GM18519 (cell line): Measurements from ENCODE around the gene ZIC4.

Experiments used
- ATAC-seq: cut with Tn5 transposase; IDR thresholded peaks from one replicate; pipeline ENCODE4 v1.9.1; 2021; ENCODE audit warnings: mild to moderate bottlenecking, moderate library complexity; ENCODE audit not compliant: unreplicated experiment, low FRiP score

The ZIC4 gene

GRCh38 chr3:147377412-147378367 is 28.7 kb downstream of the ZIC4 start:
- no peak for ATAC-seq

DNA sequence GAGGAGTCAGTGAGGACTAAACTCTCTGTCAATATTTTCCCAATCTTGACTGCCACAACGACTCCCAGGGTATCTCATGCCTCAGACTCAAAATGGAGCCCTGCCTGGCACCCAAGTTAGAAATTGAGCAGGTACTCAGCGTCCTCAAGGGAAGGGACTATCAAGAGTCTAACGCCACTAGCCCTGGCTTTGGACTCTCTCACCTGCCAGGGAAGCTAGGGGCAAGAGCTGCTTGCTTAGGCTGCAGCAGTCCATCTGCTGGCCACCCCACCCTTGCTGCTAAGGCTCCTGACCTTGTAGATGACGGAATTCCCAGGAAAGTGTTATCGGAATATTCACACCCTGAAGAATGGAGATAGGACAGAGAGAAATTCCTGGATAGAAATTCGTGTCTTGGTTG is 33.0 kb downstream of the ZIC4 start:
- no peak for ATAC-seq

DNA sequence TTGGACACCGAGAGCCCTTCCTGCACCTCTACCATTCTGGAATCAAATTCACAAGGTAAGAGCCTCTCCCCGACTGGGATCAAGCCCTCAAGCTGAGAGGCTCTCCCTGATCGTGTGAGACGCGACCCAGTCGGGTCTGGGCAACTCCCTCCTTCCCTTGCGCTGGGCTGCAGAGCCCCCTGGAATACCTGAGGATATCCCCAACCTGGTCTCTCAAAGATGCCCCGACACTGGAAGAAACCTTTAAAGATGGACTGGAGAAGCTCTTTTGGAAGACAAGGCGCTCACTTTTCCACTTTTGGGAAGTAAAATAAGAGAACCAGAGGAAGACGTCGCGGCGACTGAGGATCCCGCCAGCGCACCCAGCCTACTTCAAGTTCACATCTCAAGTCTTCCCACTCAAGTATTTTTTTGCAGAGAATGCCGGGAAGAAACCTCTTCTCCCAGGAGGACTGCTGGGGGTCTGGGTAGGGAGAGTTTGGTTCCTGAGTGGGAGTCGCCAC is 33.8 kb downstream of the ZIC4 start:
- no peak for ATAC-seq

DNA sequence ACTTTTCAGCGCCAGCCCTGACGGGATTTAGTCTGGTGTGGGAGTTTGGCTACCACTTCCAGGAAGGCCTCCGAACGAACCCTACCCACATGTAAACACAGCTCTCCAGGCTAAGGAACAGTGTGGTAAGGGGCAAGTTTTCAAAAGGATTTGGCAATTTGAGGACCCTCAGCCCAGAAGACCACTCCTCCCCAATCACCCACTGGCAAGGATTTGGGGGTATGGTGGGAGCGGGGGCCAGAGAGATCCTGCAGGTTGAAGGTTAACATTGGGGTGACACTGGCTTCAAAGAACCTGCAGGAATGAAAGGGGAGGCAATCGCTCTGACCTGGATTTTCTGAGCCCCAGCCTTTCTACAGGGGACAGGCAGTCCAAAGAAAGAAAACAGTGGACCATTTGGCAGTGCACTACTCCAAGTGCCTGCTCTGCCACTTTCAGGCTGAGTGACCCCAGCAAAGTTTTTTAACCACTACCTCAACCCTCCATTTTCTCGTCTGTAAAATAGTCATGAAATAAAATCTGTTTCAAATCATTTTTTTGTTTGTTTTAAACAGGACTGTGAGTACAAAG is 34.5 kb downstream of the ZIC4 start:
- ATAC-seq = no peak

DNA sequence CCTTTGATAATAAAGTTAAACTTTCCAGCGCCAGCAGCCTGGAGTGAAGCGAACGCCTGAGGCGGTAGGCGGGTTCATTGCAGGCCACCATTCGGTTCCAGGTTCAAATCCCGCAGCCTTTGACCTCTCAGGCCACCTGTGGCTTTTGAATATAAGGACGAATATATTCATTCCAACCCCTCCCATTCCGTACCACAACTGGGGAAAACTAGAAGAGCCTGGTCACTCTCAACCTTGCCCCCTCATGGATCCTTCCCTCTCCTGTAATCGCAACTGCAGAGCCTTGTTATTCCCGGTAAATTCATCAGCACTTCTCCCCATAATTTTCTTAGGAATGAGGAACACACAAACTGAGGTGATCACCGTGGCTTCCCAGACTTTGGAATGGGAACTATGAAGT is 35.2 kb downstream of the ZIC4 start:
- ATAC-seq = no peak

DNA sequence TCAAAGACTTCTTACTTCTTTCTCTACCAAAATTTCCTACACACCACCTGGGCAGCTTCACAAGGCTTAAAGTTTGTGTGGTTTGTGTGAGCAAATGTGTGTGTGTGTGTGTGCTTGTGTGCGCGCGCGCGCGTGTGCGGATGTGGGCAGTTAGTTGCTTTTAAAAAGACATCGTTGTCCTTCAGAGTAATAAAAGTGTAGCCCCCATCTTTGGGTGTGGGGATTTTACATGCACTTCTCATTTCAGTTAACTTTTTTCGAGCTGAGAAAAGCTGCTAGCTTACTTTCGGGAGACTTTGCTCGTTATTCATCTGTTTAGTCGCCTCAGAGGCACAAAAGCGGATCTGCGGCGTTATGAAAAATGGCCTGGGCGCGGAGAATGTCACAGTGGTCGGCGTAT is 36.0 kb downstream of the ZIC4 start:
- ATAC-seq = no peak

DNA sequence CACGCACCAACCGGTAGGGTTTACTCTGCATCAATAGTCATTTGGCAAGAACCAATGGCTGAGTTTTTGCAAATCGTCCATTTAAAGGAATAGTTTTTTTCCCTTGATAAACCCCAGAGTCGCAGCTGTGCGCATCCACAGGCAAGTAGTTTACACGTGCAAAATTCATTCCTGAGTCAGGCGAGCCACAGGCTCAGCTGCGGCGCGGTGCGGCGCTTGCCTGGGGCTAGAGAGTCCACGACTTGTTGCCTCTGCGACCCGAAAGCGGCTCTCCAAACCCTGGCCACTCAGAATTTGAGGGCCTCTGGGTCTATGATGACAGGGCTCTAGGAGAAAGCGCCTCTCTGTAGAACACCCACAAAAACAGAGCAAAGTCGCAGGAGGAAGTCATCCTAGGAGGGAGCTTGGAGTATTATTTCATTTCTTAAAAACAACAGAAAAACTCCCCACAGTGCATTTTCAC is 36.7 kb downstream of the ZIC4 start:
- ATAC-seq = no peak

- ATAC-seq = no peak
Measured at GRCh38 chr3:147369231-147369630, 37.1 kb downstream of the ZIC4 start.

DNA sequence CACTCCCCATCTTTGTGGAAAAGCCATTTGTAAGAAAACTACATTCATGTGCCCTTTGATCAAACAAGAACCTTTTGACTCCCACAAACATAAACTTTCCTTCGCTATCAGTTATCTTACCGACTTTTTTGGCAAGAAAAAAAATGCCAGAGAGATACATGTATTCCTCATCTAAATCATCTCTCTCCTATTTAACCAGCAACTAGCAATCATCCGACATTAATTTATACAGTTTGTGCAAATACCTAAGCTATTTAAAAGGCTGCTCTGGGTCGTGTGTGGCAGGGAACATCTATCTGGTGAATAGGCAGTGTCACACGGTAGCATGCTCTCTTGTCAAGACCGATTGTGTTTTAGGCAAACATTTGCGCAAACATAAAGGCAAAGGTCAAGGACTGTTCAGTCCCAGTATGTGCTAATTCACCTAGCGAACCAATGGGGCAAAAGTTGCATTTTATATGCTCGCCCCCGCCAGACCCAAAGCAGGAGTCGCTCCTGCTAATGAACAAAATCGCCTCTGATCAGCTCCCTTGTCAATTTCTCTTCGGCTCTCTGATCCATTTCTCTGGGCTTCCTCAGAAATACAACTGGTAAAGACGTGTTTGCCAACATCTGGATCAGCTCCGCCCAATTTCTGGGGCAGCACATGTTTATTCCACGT is 37.7 kb downstream of the ZIC4 start:
- no peak for ATAC-seq

- no peak for ATAC-seq
Measured at GRCh38 chr3:147368151-147368550, 38.2 kb downstream of the ZIC4 start.

- no peak for ATAC-seq
Measured at GRCh38 chr3:147367676-147368075, 38.7 kb downstream of the ZIC4 start.

DNA sequence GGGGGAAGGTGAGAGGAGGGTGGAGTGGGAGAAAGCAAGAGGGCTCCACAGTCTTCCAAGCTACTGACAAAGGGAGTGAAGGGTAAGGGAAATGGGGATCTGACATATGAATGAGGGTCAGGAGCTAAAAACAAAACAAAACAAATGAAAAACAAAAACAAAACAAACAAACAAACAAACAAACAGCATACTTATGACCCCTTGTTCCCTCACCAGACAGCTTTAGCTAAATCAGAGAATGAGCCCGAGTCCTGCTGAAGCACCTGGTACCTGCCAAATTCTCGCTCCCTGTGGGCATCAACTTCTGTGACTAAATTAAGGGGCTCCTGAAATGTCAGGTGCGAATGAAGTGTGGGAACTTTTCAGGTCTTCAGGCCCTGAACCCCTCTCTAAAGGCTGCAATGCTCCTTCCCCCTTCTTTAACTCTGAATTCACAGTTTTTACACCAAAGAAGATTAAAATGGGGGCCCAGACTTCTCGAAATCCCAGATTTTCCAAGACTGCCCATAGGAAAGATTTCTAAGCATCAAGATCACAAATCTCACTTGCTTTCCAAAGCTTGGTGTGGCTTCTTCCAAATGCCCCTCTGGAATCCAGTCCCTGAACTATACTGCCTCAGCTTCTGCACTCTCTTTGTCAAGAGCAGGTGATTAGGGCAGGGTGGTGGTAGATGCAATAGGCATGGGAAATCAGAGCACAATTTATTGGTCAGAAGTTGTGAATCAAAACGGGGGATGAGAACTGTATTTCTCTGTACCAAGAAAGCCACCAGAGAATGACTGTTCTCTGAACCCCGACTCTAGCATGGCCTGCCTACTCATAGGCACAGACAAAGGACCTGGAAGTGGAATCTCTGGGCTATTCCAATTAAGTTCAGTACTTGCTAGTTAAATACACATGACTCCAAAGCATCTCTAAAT is 40.9 kb downstream of the ZIC4 start:
- no peak for ATAC-seq

GRCh38 chr3:147364771-147365170 is 41.6 kb downstream of the ZIC4 start:
- no peak for ATAC-seq

GRCh38 chr3:147361454-147362420 is 44.6 kb downstream of the ZIC4 start:
- peak; percentile 64 for ATAC-seq

DNA sequence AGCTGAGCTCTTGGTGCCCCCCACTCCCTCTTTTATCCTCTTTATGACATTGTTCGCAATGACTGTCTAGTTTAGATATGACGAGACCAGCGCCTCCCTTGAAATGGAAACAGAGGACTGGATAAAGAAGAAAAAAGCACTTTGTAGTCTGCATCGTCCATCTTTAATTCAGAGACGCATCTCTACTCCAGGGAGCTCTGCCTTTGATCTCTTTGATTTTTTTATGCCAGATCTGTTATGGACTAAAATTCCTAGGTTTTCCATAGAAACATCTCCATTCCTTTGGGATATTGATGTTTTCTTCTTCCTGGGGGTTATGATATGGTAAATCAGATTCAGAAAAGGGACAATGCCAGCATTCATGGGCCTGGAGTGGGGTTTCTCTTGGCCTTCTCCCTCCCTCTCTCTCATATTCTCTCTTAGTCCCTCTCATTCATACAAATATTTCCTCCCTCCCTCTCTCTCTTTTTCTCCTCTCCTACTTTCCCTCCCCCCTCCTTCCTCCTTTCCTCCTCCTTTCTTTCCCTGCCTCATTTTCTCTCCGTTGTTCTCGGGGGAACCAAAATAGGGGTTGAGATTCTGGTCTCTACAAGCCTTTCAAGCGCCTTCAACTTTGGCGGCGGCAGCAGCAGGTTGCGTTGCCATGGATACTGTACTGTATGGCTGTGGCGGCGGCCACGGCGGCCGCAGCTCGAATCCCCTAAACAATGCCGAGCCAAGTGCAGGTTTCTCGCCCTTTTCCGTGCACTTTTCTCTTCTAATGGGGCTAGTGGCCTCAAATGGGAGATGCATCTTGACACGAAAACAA is 45.5 kb downstream of the ZIC4 start:
- no peak for ATAC-seq

- ATAC-seq = no peak
Measured at GRCh38 chr3:147360051-147360439, 46.3 kb downstream of the ZIC4 start.

DNA sequence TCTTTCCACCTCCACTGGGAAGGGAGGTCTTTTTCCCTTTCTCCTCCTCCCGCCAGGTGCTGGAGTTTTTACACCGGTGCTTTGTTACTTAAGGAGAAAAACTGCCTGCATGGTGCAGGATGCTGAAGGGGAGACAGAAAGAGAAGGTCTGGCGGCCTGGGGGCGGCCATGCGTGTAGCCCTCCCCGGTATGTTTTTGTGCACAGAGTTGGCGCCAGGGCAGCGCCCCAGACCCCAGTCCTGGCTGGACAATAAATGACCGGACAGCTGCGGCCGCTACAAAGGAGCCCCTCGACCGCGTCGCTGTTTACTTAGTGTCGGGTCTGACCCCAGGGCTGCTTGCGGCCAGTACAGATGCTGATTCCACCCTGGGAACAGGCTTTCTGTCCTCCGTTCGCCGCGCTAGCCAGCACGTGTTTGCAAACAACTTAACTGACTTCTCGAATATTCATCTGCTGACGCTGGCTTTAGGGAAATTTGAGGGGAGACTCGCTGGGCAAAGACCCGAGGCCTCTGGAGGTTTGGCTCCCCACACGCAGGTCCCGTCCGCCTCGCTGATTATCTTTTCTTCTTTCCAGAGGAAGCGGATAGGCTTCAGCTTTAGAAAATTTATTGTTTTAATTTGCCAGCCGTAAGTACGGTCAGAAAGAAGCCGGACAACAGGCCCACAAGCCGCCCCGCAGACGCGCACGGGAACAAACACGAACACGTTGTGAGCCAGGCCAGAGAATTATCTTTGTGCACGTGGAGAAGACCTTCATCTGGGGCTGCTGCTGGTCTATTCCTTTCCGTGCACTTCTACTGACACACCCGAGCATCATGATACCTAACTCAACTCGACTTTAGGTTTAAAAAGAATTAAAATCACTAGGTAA is 46.9 kb downstream of the ZIC4 start:
- no peak for ATAC-seq
